Right hindlimb (tissue), 1 donor: ENCODE measurements around the gene ITPR1.
A peak's percentile ranks its signal among the peaks of the same experiment; 100 is the strongest.

Experiments used
- DNase-seq: peaks from one replicate; pipeline ENCODE4 v3.0.0-alpha.2; 2018

ITPR1 gene

GRCh38 chr3:4838621-4839022, 345.5 kb downstream of the ITPR1 start:
- no peak for DNase-seq

- no peak for DNase-seq
Observed at GRCh38 chr3:4839278-4839677, 346.1 kb downstream of the ITPR1 start.

GRCh38 chr3:4841225-4841624, 348.1 kb downstream of the ITPR1 start:
- no peak for DNase-seq

GRCh38 chr3:4841776-4842440, 348.8 kb downstream of the ITPR1 start:
- DNase-seq: no peak

GRCh38 chr3:4843619-4844018, 350.5 kb downstream of the ITPR1 start:
- DNase-seq: no peak

- DNase-seq: no peak
Observed at GRCh38 chr3:4845882-4846281, 352.7 kb downstream of the ITPR1 start.

GRCh38 chr3:4846543-4846942, 353.4 kb downstream of the ITPR1 start:
- DNase-seq: no peak

GRCh38 chr3:4848176-4848825, 355.2 kb downstream of the ITPR1 start:
- no peak for DNase-seq

- no peak for DNase-seq
Observed at GRCh38 chr3:4849136-4849535, 356.0 kb downstream of the ITPR1 start.

GRCh38 chr3:4849739-4850138, 356.6 kb downstream of the ITPR1 start:
- DNase-seq: no peak

GRCh38 chr3:4850211-4850927, 357.2 kb downstream of the ITPR1 start:
- DNase-seq: no peak

GRCh38 chr3:4850928-4851265, 357.7 kb downstream of the ITPR1 start:
- no peak for DNase-seq

- DNase-seq: no peak
Observed at GRCh38 chr3:4852780-4853748, 359.9 kb downstream of the ITPR1 start.

- no peak for DNase-seq
Observed at GRCh38 chr3:4853749-4854140, 360.6 kb downstream of the ITPR1 start.

GRCh38 chr3:4855676-4856075, 362.5 kb downstream of the ITPR1 start:
- no peak for DNase-seq

GRCh38 chr3:4856136-4856535, 363.0 kb downstream of the ITPR1 start:
- no peak for DNase-seq

GRCh38 chr3:4856564-4856963, 363.4 kb downstream of the ITPR1 start:
- no peak for DNase-seq

- DNase-seq: no peak
Observed at GRCh38 chr3:4856986-4857385, 363.8 kb downstream of the ITPR1 start.

- no peak for DNase-seq
Observed at GRCh38 chr3:4859788-4860187, 366.6 kb downstream of the ITPR1 start.

- DNase-seq: no peak
Observed at GRCh38 chr3:4862973-4863372, 369.8 kb downstream of the ITPR1 start.

- DNase-seq: no peak
Observed at GRCh38 chr3:4864503-4864902, 371.4 kb downstream of the ITPR1 start.

- DNase-seq: no peak
Observed at GRCh38 chr3:4865714-4866113, 372.6 kb downstream of the ITPR1 start.

- DNase-seq: peak; percentile 27
Observed at GRCh38 chr3:4866866-4867265, 373.7 kb downstream of the ITPR1 start.
